Trophoblast cell (in vitro differentiated cells and primary cell): Measurements from ENCODE around the gene CLCNKA.

Experiments
- DNase-seq, 2 donors: peaks; one replicate each; pipeline ENCODE4 v3.0.0-alpha.2; 2016
- H2AFZ ChIP-seq: 2 replicates; pipeline ENCODE4 v1.6.1; 2013; ENCODE audit warnings: low read length, moderate library complexity, mild to moderate bottlenecking; ENCODE audit not compliant: insufficient read depth, poor library complexity
- H2AK5ac ChIP-seq: 2 replicates; pipeline ENCODE4 v1.6.1; 2013; ENCODE audit warnings: mild to moderate bottlenecking, low read length
- H2BK120ac ChIP-seq: 2 replicates; pipeline ENCODE4 v1.6.1; 2013; ENCODE audit warnings: low read length, mild to moderate bottlenecking, moderate library complexity; ENCODE audit not compliant: insufficient read depth, poor library complexity
- H2BK12ac ChIP-seq: 2 replicates; pipeline ENCODE4 v1.6.1; 2013; ENCODE audit warnings: mild to moderate bottlenecking, low read length, moderate library complexity
- H2BK5ac ChIP-seq: 2 replicates; pipeline ENCODE4 v1.6.1; 2013; ENCODE audit warnings: low read length, low read depth, moderate library complexity, mild to moderate bottlenecking; ENCODE audit not compliant: poor library complexity
- H3K14ac ChIP-seq: 2 replicates; pipeline ENCODE4 v1.6.1; 2013; ENCODE audit warnings: mild to moderate bottlenecking, low read length
- H3K18ac ChIP-seq: 2 replicates; pipeline ENCODE4 v1.6.1; 2013; ENCODE audit warnings: mild to moderate bottlenecking, low read length
- H3K23ac ChIP-seq: 2 replicates; pipeline ENCODE4 v1.6.1; 2013; ENCODE audit warnings: low read length
- H3K27ac ChIP-seq: 2 replicates; pipeline ENCODE4 v1.5.1; 2013; ENCODE audit warnings: low read depth, mild to moderate bottlenecking, inconsistent platforms, low read length, moderate library complexity
- H3K27me3 ChIP-seq: 2 replicates; pipeline ENCODE4 v1.6.1; 2013; ENCODE audit warnings: inconsistent platforms, mild to moderate bottlenecking, low read length, moderate library complexity; ENCODE audit not compliant: insufficient read depth
- H3K36me3 ChIP-seq, 2 experiments: 1 replicate in 1 of 2; 2 replicates in 1 of 2; pipeline ENCODE4 v1.6.1; 2013; ENCODE audit warnings: low read length in 2 of 2, mild to moderate bottlenecking in 2 of 2, moderate library complexity in 1 of 2; ENCODE audit not compliant: insufficient read depth in 2 of 2, control insufficient read depth in 1 of 2
- H3K4ac ChIP-seq: 2 replicates; pipeline ENCODE4 v1.6.1; 2013; ENCODE audit warnings: low read depth, mild to moderate bottlenecking, low read length, moderate library complexity
- H3K4me1 ChIP-seq, 2 experiments: 1 replicate in 1 of 2; 2 replicates in 1 of 2; pipeline ENCODE4 v1.6.1; 2013; ENCODE audit warnings: low read length in 2 of 2, mild to moderate bottlenecking in 2 of 2, moderate library complexity in 1 of 2; ENCODE audit not compliant: insufficient read depth in 2 of 2, control insufficient read depth in 1 of 2
- H3K4me2 ChIP-seq: 2 replicates; pipeline ENCODE4 v1.6.1; 2013; ENCODE audit warnings: inconsistent platforms, mild to moderate bottlenecking, low read length, moderate library complexity
- H3K4me3 ChIP-seq: 2 replicates; pipeline ENCODE4 v1.5.1; 2013; ENCODE audit warnings: mild to moderate bottlenecking, low read depth, low read length, inconsistent platforms
- H3K79me1 ChIP-seq: one replicate; pipeline ENCODE4 v1.6.1; 2013; ENCODE audit warnings: low read length
- H3K79me2 ChIP-seq: 2 replicates; pipeline ENCODE4 v1.6.1; 2013; ENCODE audit warnings: low read length, mild to moderate bottlenecking; ENCODE audit not compliant: control insufficient read depth, insufficient read depth, poor library complexity
- H3K9ac ChIP-seq: 2 replicates; pipeline ENCODE4 v1.6.1; 2013; ENCODE audit warnings: mild to moderate bottlenecking, low read length
- H3K9me3 ChIP-seq: 2 replicates; pipeline ENCODE4 v1.6.1; 2013; ENCODE audit warnings: low read depth, mild to moderate bottlenecking, control low read depth, inconsistent platforms, low read length; ENCODE audit not compliant: insufficient read depth
- H4K12ac ChIP-seq: 2 replicates; pipeline ENCODE4 v1.6.1; 2013; ENCODE audit warnings: low read depth, mild to moderate bottlenecking, low read length, moderate library complexity
- H4K8ac ChIP-seq: 2 replicates; pipeline ENCODE4 v1.6.1; 2013; ENCODE audit warnings: low read depth, mild to moderate bottlenecking, low read length, moderate library complexity
- H4K91ac ChIP-seq: one replicate; pipeline ENCODE4 v1.6.1; 2013; ENCODE audit warnings: low read depth, mild to moderate bottlenecking, low read length, moderate library complexity
- WGBS: extraction: QIAGEN DNeasy Blood & Tissue Kit; methylation state at CpG from one replicate; pipeline ENCODE4 v1.1.7; 2013; ENCODE audit warnings: missing lambda C conversion rate; ENCODE audit not compliant: insufficient read length, insufficient coverage; ENCODE audit errors: extremely low coverage; 5-methylcytosine and 5-hydroxymethylcytosine counted together

CLCNKA gene

DNA sequence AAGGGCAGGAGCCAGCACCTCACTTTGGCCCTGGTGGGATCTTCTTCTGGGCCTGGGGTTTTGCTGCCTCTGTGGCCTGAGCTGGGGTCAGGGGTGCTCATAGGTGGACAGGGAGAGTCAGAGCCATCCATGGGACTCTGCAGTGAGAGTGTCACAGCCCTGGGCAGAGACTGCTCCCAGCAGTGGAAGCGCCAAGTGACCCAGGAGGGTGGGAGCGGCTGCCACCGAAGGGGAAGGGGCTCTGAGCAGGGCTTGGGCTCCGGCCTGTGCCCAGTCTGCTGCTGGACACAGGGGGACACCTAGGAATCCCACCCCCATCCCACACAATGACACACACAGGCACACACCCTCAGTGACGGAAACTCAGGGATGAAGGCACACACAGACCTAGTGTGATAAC, 22.1 kb downstream of the CLCNKA start:
- no peak overlapping the region for H3K18ac ChIP-seq
- no peak overlapping the region for H2BK120ac ChIP-seq
- no peak overlapping the region for H3K4ac ChIP-seq
- peaks cover 2 to 4% of the 10 kb centered on the region in 2 experiments for H3K4me1 ChIP-seq
- no peak overlapping the region for H3K4me2 ChIP-seq
- H3K9ac ChIP-seq: no peak overlapping the region
- H4K12ac ChIP-seq: no peak overlapping the region
- H2BK5ac ChIP-seq: no peak overlapping the region
- no peaks in the 10 kb centered on the region for H3K27me3 ChIP-seq
- H2AFZ ChIP-seq: no peak overlapping the region
- no peak for DNase-seq
- no peak overlapping the region for H3K23ac ChIP-seq
- no peaks in the 10 kb centered on the region for H3K9me3 ChIP-seq
- no CpG with 5 or more reads among the region's 5 CpGs for WGBS
- no peak overlapping the region for H2BK12ac ChIP-seq
- no peak overlapping the region for H4K8ac ChIP-seq
- no peak overlapping the region for H3K14ac ChIP-seq
- H4K91ac ChIP-seq: no peak overlapping the region
- no peak overlapping the region for H2AK5ac ChIP-seq
- no peaks in the 10 kb centered on the region for H3K36me3 ChIP-seq
- H3K27ac ChIP-seq: no peak overlapping the region
- peaks cover 3% of the 10 kb centered on the region for H3K79me1 ChIP-seq
- H3K79me2 ChIP-seq: no peaks in the 10 kb centered on the region
- H3K4me3 ChIP-seq: no peak overlapping the region

DNA sequence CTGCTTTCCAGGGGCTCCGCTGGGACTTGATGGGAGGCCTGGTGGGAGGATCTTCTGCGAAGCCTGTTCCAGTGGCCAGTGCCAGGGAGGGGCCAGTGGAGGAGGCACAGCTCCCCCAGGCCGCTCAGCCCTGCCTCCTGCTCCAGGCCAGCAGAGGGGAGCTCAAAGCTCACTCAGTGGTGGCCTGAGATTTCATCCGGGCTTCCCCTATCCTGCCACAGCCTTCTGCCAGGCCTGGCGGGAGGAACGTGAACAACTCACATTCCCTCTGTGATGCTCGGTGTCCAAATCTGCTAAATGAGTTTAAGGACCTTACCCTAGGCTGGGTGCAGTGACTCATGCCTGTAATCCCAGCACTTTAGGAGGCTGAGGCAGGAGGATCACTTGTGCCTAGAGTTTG, 25.0 kb downstream of the CLCNKA start:
- Histone ChIP-seq H3K4me3 (no peak overlapping the region), H2AK5ac (no peak overlapping the region), H3K23ac (no peak overlapping the region), H2AFZ (no peak overlapping the region), H2BK120ac (no peak overlapping the region), H4K8ac (no peak overlapping the region), H2BK12ac (no peak overlapping the region), H3K9me3 (no peaks in the 10 kb centered on the region), H3K4ac (no peak overlapping the region), H2BK5ac (no peak overlapping the region), H3K27me3 (no peaks in the 10 kb centered on the region), H3K9ac (no peak overlapping the region), H3K79me1 (peaks cover 3% of the 10 kb centered on the region), H3K18ac (no peak overlapping the region), H3K27ac (no peak overlapping the region), H3K14ac (no peak overlapping the region), H3K4me2 (no peak overlapping the region), H3K4me1 (peaks cover 3 to 7% of the 10 kb centered on the region in 2 experiments), H4K12ac (no peak overlapping the region), H3K36me3 (no peaks in the 10 kb centered on the region), H3K79me2 (no peaks in the 10 kb centered on the region), H4K91ac (no peak overlapping the region)
- no CpG with 5 or more reads among the region's 7 CpGs for WGBS
- DNase-seq: peak; percentile 50 to 78

DNA sequence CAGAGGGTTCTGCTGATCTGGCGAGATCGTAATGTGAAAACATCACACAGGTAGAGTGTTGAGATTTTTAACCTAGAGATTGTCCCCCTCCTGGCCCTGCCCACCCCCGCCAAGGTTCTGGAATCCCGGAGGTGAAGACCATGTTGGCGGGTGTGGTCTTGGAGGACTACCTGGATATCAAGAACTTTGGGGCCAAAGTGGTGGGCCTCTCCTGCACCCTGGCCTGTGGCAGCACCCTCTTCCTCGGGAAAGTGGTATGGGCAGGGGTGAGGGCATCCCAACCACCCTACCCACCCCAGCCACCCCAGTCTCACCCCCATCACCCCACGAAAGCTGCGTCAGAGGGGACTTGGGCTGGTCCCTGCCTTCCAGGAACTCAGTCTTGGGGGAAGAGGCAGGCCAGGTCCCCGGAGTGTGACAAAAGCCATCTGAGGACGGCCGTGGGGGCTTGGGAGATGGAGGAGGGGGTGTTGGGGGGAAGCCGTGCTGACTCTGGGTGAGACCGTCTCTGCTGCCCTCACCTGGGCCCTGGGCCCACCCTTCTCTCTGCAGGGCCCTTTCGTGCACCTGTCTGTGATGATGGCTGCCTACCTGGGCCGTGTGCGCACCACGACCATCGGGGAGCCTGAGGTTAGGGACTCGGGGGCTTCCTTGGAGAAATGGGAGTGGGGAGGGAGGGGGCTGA, 26.1 kb downstream of the CLCNKA start:
- Histone ChIP-seq H3K4me3 (no peak overlapping the region), H2BK5ac (no peak overlapping the region), H3K36me3 (no peaks in the 10 kb centered on the region), H3K4me2 (no peak overlapping the region), H4K12ac (no peak overlapping the region), H3K9me3 (no peaks in the 10 kb centered on the region), H3K23ac (no peak overlapping the region), H3K79me1 (peaks cover 3% of the 10 kb centered on the region), H3K14ac (no peak overlapping the region), H3K4me1 (peaks cover 3 to 7% of the 10 kb centered on the region in 2 experiments), H4K91ac (no peak overlapping the region), H3K27me3 (no peaks in the 10 kb centered on the region), H3K4ac (no peak overlapping the region), H2BK12ac (no peak overlapping the region), H2BK120ac (no peak overlapping the region), H2AK5ac (no peak overlapping the region), H3K18ac (no peak overlapping the region), H3K9ac (no peak overlapping the region), H3K79me2 (no peaks in the 10 kb centered on the region), H4K8ac (no peak overlapping the region), H3K27ac (no peak overlapping the region), H2AFZ (no peak overlapping the region)
- no CpG with 5 or more reads among the region's 19 CpGs for WGBS
- DNase-seq: no peak

DNA sequence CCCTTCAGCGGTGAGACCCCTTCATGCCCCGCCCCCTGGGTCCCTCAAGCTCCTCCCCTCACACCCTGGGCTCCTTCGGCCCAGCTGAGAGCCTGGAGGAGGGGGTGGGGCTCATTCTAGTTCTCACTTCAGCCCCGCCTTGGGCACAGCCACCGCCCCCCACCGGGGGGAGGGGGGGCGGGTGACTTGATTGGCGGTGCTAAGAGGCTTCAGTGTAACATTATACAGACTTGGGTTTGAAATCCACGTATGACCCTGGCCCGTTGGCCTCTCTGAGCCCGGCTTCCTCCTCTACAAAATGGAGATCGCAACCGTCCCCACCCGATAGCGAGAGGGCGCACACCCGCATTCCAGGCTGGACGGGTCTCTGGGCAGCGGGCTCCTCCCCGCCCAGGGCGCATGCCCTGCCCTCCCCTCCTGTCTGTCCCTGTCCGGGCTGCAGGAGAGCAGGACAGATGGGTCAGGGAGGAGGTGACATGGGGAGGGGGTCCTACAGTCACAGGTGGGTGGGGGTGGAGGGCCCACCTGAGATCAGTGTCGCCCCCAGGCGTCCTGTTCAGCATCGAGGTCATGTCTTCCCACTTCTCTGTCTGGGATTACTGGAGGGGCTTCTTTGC, 26.8 kb downstream of the CLCNKA start:
- H3K4me2 ChIP-seq: peak overlapping the region; percentile 89
- H2AFZ ChIP-seq: peak overlapping the region; percentile 64
- no peaks in the 10 kb centered on the region for H3K36me3 ChIP-seq
- H2BK120ac ChIP-seq: no peak overlapping the region
- H3K14ac ChIP-seq: peak overlapping the region; percentile 2
- no peak overlapping the region for H3K27ac ChIP-seq
- DNase-seq: peak in 1 of 2 donors; percentile 39
- H3K18ac ChIP-seq: no peak overlapping the region
- no peak overlapping the region for H3K23ac ChIP-seq
- H4K8ac ChIP-seq: peak overlapping the region; percentile 37
- no peak overlapping the region for H3K9ac ChIP-seq
- H2BK12ac ChIP-seq: no peak overlapping the region
- no peaks in the 10 kb centered on the region for H3K9me3 ChIP-seq
- no peak overlapping the region for H3K4ac ChIP-seq
- peaks cover 3% of the 10 kb centered on the region for H3K79me1 ChIP-seq
- WGBS: no CpG with 5 or more reads among the region's 25 CpGs
- H2BK5ac ChIP-seq: no peak overlapping the region
- H2AK5ac ChIP-seq: no peak overlapping the region
- H4K12ac ChIP-seq: no peak overlapping the region
- H3K27me3 ChIP-seq: no peaks in the 10 kb centered on the region
- H3K4me3 ChIP-seq: peak overlapping the region; percentile 66
- H4K91ac ChIP-seq: peak overlapping the region; percentile 4
- H3K79me2 ChIP-seq: no peaks in the 10 kb centered on the region
- H3K4me1 ChIP-seq: peaks cover 3 to 7% of the 10 kb centered on the region in 2 experiments
